Ishikawa (cell line): ENCODE results near the gene BIRC3.

ENCODE experiments used
- CEBPB ChIP-seq: IDR thresholded peaks from 2 replicates; pipeline ENCODE4 v1.6.1; 2012
- EGR1 ChIP-seq: IDR thresholded peaks from 2 replicates; pipeline ENCODE4 v1.6.1; 2012
- EP300 ChIP-seq: IDR thresholded peaks from 2 replicates; pipeline ENCODE4 v1.6.1; 2012; ENCODE audit warnings: borderline replicate concordance
- MAX ChIP-seq: IDR thresholded peaks from 2 replicates; pipeline ENCODE4 v1.6.1; 2012
- NFIC ChIP-seq: IDR thresholded peaks from 2 replicates; pipeline ENCODE4 v1.6.1; 2012
- REST ChIP-seq: IDR thresholded peaks from 2 replicates; pipeline ENCODE4 v1.6.1; 2012; ENCODE audit warnings: low read depth, mild to moderate bottlenecking
- TAF1 ChIP-seq: IDR thresholded peaks from 2 replicates; pipeline ENCODE4 v1.6.1; 2012; ENCODE audit warnings: low read depth, mild to moderate bottlenecking
- TEAD4 ChIP-seq: IDR thresholded peaks from 2 replicates; pipeline ENCODE4 v1.6.1; 2012
- YY1 ChIP-seq: IDR thresholded peaks from 2 replicates; pipeline ENCODE4 v1.6.1; 2012; ENCODE audit warnings: low read depth

- TF ChIP-seq CEBPB = no peak
- no peak for TF ChIP-seq MAX
- TF ChIP-seq TEAD4 = no peak
- TF ChIP-seq REST = no peak
- TF ChIP-seq EGR1 = no peak
- no peak for TF ChIP-seq TAF1
- TF ChIP-seq NFIC = no peak
- no peak for TF ChIP-seq YY1
- TF ChIP-seq EP300 = no peak
These were observed 61.5 kb downstream of the BIRC3 start for GRCh38 chr11:102378818-102379217.
